ENCODE data around the gene DACH1.

Gene DACH1

GRCh38 chr13:71773531-71773930 is 93.5 kb downstream of the DACH1 start:
- DNase-seq: no peak

GRCh38 chr13:71772361-71772760 is 94.6 kb downstream of the DACH1 start:
- DNase-seq: no peak

GRCh38 chr13:71771144-71771543 is 95.9 kb downstream of the DACH1 start:
- no peak for DNase-seq

GRCh38 chr13:71770710-71771109 is 96.3 kb downstream of the DACH1 start:
- DNase-seq: no peak

- no peak for DNase-seq
Measured at GRCh38 chr13:71768881-71769280, 98.1 kb downstream of the DACH1 start.

GRCh38 chr13:71759651-71760511 is 107.1 kb downstream of the DACH1 start:
- peak in 1 of 14 donors; percentile 1 for DNase-seq

GRCh38 chr13:71758828-71759227 is 108.2 kb downstream of the DACH1 start:
- no peak for DNase-seq

GRCh38 chr13:71754407-71754974 is 112.5 kb downstream of the DACH1 start:
- no peak for DNase-seq

GRCh38 chr13:71752775-71753513 is 114.1 kb downstream of the DACH1 start:
- DNase-seq: no peak

- no peak for DNase-seq
Measured at GRCh38 chr13:71751073-71751472, 115.9 kb downstream of the DACH1 start.

GRCh38 chr13:71730267-71730666 is 136.7 kb downstream of the DACH1 start:
- DNase-seq: no peak

GRCh38 chr13:71729441-71729840 is 137.6 kb downstream of the DACH1 start:
- DNase-seq: no peak

- DNase-seq: no peak
Measured at GRCh38 chr13:71727662-71728061, 139.3 kb downstream of the DACH1 start.

GRCh38 chr13:71727042-71727441 is 140.0 kb downstream of the DACH1 start:
- no peak for DNase-seq

- DNase-seq: no peak
Measured at GRCh38 chr13:71722206-71722605, 144.8 kb downstream of the DACH1 start.

- no peak for DNase-seq
Measured at GRCh38 chr13:71721104-71721503, 145.9 kb downstream of the DACH1 start.

GRCh38 chr13:71718931-71719330 is 148.1 kb downstream of the DACH1 start:
- DNase-seq: no peak

- DNase-seq: no peak
Measured at GRCh38 chr13:71714802-71715375, 152.1 kb downstream of the DACH1 start.

- no peak for DNase-seq
Measured at GRCh38 chr13:71712988-71713653, 153.9 kb downstream of the DACH1 start.

- DNase-seq: no peak
Measured at GRCh38 chr13:71704656-71705055, 162.3 kb downstream of the DACH1 start.

GRCh38 chr13:71703138-71703537 is 163.9 kb downstream of the DACH1 start:
- DNase-seq: no peak

- no peak for DNase-seq
Measured at GRCh38 chr13:71702253-71702652, 164.8 kb downstream of the DACH1 start.

- DNase-seq: no peak
Measured at GRCh38 chr13:71701741-71702140, 165.3 kb downstream of the DACH1 start.

Measured in C1 segment of cervical spinal cord (tissue), 14 donors.